ENCODE measurements around the gene DNAAF3.
"Not testable (repeated sequence)": the region's sequence is repeated elsewhere in the genome, so short reads cannot be mapped to it uniquely, and the experiment has no call there.

The DNAAF3 gene

GRCh38 chr19:55175117-55175867, 8.9 kb upstream of the DNAAF3 start:
- DNase-seq (ENCODE audit: low read depth in 2 of 2), result no peak

- DNase-seq (ENCODE audit: low read depth in 2 of 2), result no peak
Measured at GRCh38 chr19:55174425-55175116, 8.2 kb upstream of the DNAAF3 start.

DNA sequence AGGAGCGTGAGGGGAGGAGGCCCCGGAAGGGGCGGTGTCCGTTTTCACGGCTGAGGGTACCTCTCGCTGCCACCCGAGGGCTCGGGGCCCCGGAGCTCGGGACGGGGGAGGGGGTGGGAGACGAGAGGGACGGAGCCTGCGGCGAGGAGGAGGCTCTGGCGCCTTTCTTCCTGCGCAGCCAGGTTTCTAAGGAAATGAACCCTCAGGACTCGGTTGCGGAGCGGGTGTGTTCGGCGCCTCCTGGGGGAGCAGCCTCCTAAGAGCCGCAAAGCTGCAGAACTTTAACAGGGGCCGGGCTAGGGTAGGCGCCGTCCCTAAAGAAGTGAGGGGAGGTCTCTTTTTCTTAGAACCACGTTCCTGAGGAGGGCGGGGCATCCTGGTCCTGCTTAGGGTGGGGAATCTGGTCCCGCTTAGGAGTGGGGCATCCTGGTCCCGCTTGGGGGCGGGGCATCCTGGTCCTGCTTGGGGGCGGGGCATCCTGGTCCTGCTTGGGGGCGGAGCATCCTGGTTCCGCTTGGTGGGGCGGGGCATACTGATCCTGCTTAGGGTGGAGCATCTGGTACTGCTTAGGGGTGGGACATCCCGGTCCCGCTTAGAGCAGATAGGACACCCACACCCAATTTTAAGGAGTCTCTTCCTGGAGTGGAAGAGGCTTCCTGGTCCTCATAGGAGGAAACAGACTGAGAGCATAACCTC, 7.4 kb upstream of the DNAAF3 start:
- peak in 1 of 2 donors; percentile 64 for DNase-seq (ENCODE audit: low read depth in 2 of 2)

DNA sequence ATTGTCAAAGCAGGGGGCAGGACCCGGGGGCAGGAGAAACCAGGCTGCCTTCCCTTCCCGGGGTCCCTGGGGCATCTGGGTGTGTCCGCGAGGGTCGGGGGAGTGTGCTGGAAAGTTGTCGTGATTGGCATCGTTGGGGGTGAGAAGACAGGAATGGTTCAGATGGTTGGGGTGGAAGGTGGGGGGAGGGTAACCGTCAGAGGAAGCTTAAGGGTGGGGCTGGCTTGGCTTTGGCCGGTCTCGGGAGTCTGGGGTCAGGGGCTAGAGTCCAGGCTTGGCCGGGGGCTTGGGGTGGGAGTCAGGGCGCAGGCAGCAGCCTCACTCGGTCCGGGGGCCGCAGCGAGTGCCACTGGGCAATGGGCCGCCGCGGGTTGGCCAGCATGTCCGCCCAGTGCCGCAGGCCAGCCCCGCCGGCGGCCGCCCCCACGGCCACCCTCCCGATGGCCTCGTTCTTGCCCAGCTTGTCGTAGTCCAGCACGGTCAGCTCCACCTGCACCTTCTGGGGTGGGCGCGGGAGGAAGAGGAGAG, 6.8 kb upstream of the DNAAF3 start:
- DNase-seq (ENCODE audit: low read depth in 2 of 2), result no peak

- no peak for DNase-seq (ENCODE audit: low read depth in 2 of 2)
Measured at GRCh38 chr19:55172741-55173140, 6.3 kb upstream of the DNAAF3 start.

DNA sequence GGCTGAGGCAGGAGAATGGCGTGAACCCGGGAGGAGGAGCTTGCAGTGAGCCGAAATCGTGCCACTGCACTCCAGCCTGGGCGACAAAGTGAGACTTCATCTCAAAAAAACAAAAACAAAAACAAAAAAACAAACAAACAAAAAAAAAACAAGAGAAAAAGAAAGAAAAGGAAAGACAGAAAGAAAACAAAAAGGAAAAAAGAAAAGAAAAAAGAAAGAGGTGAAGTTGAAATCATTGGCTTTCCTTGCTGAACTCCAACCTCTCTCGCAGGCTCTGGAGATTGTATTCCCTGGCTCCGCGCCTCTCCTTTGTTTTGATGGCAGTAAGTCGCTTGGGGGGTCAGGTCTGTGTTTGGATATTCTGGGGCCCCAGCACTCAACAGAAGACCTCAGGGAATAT, 5.9 kb upstream of the DNAAF3 start:
- DNase-seq (ENCODE audit: low read depth in 2 of 2), result not testable (repeated sequence)

GRCh38 chr19:55171440-55171839, 5.0 kb upstream of the DNAAF3 start:
- DNase-seq (ENCODE audit: low read depth in 2 of 2), result no peak

DNA sequence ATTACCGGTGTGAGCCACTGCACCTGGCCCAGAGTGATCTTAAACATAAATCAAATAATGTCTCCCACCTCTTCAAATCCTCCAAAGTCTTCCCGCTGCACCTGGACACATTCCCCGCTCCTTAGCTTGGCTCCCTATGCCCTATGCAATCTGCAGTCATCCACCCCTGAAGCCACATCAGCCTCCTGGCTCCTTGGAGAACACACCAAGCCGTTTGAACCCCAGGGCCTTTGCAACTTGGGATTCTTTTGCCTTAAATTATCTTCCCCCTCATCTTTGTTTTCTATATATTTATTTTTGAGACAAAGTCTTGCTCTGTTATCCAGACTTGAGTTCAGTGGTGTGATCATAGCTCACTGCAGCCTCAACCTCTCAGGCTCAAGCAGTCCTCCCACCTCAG, 2.7 kb upstream of the DNAAF3 start:
- no peak for DNase-seq (ENCODE audit: low read depth in 2 of 2)

- peak; percentile 43 to 50 for DNase-seq (ENCODE audit: low read depth in 2 of 2)
Measured at GRCh38 chr19:55165952-55166529, 372 bp downstream of the DNAAF3 start.

DNA sequence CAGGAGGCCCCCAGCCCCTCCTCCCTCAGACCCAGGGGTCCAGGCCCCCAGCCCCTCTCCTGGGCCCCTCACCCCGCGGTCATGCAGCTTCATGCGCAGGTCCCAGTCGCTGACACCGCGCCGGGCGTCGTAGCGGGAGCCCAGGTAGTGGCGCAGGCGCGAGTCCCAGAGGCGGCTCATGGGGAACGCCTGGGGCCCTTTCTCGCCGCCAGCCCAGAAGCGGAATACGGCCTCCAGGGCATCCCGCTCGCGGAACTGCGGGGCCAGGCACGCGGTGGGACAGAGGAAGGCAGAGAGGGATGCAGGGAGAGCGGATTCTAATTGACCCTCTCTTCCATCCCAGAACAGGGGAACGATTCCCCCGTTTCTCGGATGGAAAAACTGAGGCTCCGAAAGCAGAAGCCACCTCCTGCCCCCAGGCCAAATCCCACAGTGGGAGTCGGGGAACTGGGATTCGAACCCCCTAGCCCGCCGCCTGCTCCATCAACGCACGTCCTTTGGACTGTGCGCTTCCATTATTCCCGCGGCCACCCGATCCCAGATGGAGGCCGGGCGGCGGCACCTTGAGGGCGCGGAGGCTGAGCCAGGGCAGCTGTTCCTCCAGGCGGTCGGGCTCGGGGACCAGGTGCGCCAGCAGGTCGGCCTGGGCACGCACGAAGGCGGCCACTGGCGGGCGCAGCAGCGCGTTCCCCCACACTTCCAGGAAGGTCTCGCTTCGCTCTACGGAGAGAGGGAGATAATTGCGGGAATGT, 4.7 kb downstream of the DNAAF3 start:
- no peak for DNase-seq (ENCODE audit: low read depth in 2 of 2)

DNA sequence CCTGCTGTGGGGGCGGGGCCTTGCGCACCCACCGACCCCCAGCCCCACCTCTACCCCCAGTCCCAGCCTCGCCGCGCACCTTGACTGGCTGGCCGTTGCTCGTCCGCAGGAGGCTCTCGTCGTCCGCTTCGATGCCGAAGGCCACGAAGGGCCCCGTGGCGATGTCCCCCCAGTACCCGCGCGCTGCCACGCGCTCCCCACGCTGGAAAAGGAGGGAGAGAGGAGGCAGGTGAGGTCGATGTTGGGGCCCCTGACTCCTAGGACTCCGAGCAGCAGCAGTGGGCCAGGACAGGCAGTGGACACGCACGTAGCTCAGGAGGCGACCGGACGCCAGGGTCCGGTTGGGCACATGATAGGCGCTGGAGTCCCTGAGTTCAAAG, 5.4 kb downstream of the DNAAF3 start:
- no peak for DNase-seq (ENCODE audit: low read depth in 2 of 2)

- DNase-seq (ENCODE audit: low read depth in 2 of 2), result peak; percentile 83 to 89
Measured at GRCh38 chr19:55160128-55160985, 6.1 kb downstream of the DNAAF3 start.

- no peak for DNase-seq (ENCODE audit: low read depth in 2 of 2)
Measured at GRCh38 chr19:55158848-55159749, 7.3 kb downstream of the DNAAF3 start.

- no peak for DNase-seq (ENCODE audit: low read depth in 2 of 2)
Measured at GRCh38 chr19:55158423-55158822, 8.0 kb downstream of the DNAAF3 start.

GRCh38 chr19:55157064-55157908, 9.1 kb downstream of the DNAAF3 start, which contains the start of gene TNNI3:
TNNI3 (minus strand) TSS chr19:55157732; CDS start chr19:55157589, 143 bp downstream.
- no peak for DNase-seq (ENCODE audit: low read depth in 2 of 2)

GRCh38 chr19:55156202-55157063, 10.0 kb downstream of the DNAAF3 start:
- no peak for DNase-seq (ENCODE audit: low read depth in 2 of 2)

- not testable (repeated sequence) for DNase-seq (ENCODE audit: low read depth in 2 of 2)
Measured at GRCh38 chr19:55155784-55156183, 10.6 kb downstream of the DNAAF3 start.
